IPS DF 6.9 (cell line): ENCODE measurements around the gene MAN2A1.

Source experiments
- DNase-seq: peaks from one replicate; pipeline ENCODE4 v3.0.0-alpha.2; 2013; ENCODE audit warnings: low read depth, low spot score
- H3K27ac ChIP-seq: one replicate; pipeline ENCODE4 v1.5.1; 2013; ENCODE audit warnings: low read length, control low read depth
- H3K27me3 ChIP-seq: 2 replicates; pipeline ENCODE4 v1.6.1; 2013; ENCODE audit warnings: mild to moderate bottlenecking, low read length; ENCODE audit not compliant: control insufficient read depth, insufficient read depth
- H3K36me3 ChIP-seq: 2 replicates; pipeline ENCODE4 v1.6.1; 2013; ENCODE audit warnings: low read length; ENCODE audit not compliant: control insufficient read depth, insufficient read depth
- H3K4me1 ChIP-seq: 2 replicates; pipeline ENCODE4 v1.6.1; 2013; ENCODE audit warnings: low read length; ENCODE audit not compliant: control insufficient read depth, insufficient read depth
- H3K4me3 ChIP-seq: 2 replicates; pipeline ENCODE4 v1.5.1; 2013; ENCODE audit warnings: mild to moderate bottlenecking, low read length
- H3K9me3 ChIP-seq: 2 replicates; pipeline ENCODE4 v1.6.1; 2013; ENCODE audit warnings: low read length, inconsistent platforms; ENCODE audit not compliant: control insufficient read depth, insufficient read depth
- WGBS: extraction: QIAGEN DNeasy Blood & Tissue Kit; methylation state at CpG from one replicate; pipeline ENCODE4 v1.1.7; 2013; ENCODE audit warnings: mixed read lengths, missing lambda C conversion rate; ENCODE audit not compliant: insufficient read length, insufficient coverage; 5-methylcytosine and 5-hydroxymethylcytosine counted together

Gene MAN2A1

DNA sequence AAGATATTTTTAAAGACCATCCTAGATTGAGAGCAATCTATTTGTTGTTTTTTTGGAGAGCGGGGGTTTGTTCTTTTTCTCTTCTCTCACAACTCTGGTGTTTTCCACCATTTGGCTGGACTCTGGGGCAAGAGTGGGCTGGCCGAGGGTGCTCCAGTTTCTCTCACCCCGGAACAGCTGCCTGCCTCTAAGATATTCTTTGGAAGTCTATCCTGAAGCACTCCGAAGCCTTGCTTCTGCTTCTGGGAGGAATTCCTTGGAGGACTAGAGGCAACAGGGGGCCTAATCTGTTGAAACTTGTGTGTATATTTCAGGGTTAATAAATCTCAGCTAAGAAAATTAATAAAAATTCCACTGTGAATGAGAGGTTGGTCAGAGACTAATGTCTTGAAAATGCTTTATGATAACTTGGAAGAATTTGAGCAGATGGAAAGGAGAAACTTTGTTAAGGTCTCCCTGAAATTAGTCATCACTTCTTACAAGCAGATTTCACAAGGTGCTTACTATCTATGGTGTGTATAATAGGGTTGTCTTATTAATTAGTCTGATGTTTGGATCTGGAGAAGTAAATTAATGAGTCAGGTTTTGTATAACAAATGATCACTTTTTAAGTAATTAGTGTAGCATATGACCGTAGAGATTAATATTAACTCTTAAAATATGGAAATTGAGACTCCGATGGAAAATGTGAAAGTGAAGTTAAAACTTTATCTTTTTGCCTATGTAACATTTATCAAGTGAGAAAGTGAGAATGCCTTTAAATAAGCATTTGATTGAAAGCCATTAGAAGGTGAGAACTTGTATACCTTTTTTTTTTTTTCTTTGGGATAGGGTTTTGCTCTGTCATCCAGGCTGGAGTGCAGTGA, 4.0 kb downstream of the MAN2A1 start:
- Histone ChIP-seq H3K4me3 (no peak overlapping the region), H3K36me3 (no peaks in the 10 kb centered on the region), H3K9me3 (no peaks in the 10 kb centered on the region), H3K4me1 (peaks cover 3% of the 10 kb centered on the region), H3K27me3 (no peaks in the 10 kb centered on the region), H3K27ac (no peak overlapping the region)
- no peak for DNase-seq
- WGBS, result no CpG with 5 or more reads among the region's 6 CpGs

DNA sequence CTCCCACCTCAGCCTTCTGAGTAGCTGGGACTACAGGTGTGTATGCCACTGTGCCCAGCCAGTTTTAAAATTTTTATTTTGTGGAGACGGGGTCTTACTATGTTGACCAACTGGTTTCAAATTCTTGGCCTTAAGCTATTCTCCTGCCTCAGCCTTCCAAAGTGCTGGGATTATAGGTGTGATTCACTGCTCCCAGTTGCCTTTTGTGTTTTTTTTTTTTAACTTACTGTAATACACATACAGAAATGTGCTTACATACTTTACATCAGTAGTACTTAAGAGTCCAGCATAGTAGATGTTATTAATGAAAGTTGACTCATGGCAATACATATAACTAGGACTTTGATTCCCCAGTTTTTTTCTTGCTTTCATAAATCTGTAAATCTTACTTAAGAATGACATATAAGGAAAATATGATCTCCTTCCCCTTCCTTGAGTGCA, 4.7 kb downstream of the MAN2A1 start:
- Histone ChIP-seq H3K4me1 (peaks cover 3% of the 10 kb centered on the region), H3K36me3 (no peaks in the 10 kb centered on the region)

DNA sequence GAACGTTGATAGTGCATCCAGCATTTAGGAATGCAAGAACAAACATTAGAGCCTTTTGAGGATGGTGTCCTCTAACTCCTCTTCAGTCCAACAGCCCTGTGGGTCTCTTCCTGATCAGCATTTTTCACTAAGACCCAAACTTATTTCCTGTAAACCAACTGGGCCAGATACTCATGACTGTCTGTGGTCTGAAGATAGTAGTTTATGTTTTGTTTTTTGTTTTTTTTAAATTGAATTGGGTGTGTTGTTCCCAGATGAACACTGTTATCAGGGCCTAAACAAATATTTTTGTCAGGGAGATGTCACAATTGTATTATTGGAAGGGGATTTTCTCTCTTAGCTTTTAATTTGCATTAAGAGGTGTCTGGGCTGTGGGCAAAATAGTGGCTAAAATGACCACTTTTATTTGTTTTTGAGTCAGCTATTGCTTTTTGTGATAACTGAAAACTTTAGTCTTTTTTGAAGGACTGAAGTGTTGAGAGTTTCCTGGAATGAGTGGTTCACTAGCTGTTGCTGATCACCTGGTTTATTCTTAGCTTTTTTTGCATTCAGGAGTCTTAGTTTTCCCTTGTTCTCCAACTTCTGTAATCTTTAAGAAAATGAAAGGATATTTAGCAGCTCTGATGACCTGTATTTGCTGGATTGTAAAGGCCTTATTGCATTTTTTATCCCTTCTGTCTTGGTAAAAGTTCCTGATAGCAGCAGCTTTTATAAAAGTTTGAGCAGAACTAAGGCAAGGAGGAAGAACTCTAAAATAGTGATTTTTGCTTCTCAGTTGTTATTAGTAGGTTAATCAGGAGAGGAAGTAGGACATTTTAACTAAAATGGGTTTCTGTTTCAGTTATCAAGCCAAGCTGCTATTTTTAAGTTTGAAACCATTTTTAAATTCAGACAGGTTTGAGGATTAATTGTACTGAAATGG, 5.5 kb downstream of the MAN2A1 start:
- no peaks in the 10 kb centered on the region for H3K27me3 ChIP-seq
- no CpG with 5 or more reads among the region's 1 CpG for WGBS
- H3K4me3 ChIP-seq, result no peak overlapping the region
- H3K27ac ChIP-seq, result no peak overlapping the region
- DNase-seq, result no peak
- H3K36me3 ChIP-seq, result no peaks in the 10 kb centered on the region
- peaks cover 6% of the 10 kb centered on the region for H3K4me1 ChIP-seq
- no peaks in the 10 kb centered on the region for H3K9me3 ChIP-seq

More for the DNA sequence above, 4.7 kb downstream of the MAN2A1 start:
- no peak overlapping the region for H3K4me3 ChIP-seq
- H3K27me3 ChIP-seq, result no peaks in the 10 kb centered on the region
- no peak overlapping the region for H3K27ac ChIP-seq
- H3K9me3 ChIP-seq, result no peaks in the 10 kb centered on the region
- no peak for DNase-seq
- WGBS, result no CpG with 5 or more reads among the region's 1 CpG

DNA sequence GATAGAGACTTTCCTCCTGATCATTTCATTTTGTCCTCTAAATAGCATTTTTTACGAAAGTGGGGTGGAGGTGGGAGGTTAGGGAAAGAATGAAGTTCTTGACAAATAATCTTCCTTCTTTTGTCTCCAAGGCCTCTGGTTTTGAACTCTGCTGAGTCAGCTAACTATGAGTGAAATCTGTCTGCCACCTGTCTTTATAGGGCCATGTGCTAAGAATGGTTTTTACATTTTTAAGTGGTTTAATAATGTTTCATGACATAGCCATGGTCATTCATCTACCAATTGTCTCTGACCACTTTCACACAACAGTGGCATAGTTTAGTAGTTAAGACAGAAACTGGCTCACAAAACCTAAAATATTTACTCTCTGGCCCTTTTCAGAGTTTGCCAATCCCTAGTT, 7.6 kb downstream of the MAN2A1 start:
- no peak for DNase-seq
- H3K4me3 ChIP-seq, result no peak overlapping the region

DNA sequence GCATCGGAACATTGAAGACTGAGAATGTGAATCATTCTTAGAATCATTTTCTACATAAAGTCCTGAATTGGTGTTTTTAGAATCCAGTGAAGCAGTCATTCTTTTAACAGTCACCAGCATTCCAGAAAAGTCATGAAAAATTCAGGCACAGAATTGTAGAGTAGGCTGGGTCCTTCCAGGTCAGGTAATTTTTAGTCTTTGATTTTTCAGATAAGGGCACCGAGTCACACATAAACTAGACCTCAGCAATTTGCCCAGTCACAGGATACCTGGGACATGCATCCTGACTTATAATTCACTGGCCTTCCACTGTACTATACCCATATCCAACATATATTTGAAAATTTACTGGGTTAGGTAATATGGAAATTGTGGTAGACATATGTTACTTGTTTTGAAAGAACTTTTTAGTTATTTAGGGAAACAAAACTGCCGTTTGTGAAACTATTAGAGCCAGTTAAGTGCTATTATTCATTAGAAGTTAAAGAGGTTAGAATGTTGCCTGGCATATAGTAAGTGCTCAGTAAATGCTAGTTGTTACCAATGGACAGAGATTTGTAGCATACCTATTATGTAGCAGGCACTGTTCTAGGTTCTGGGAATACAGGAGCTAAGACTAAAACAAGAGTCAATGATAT, 10.9 kb downstream of the MAN2A1 start:
- Histone ChIP-seq H3K9me3 (no peaks in the 10 kb centered on the region), H3K4me3 (no peak overlapping the region), H3K27me3 (no peaks in the 10 kb centered on the region), H3K4me1 (peaks cover 10% of the 10 kb centered on the region), H3K27ac (no peak overlapping the region), H3K36me3 (no peaks in the 10 kb centered on the region)
- 100% methylated on average over 1 of the region's 3 CpGs for WGBS
- no peak for DNase-seq

More for the DNA sequence above, 7.6 kb downstream of the MAN2A1 start:
- H3K36me3 ChIP-seq, result no peaks in the 10 kb centered on the region
- H3K27me3 ChIP-seq, result no peaks in the 10 kb centered on the region
- H3K4me1 ChIP-seq, result peaks cover 6% of the 10 kb centered on the region
- H3K9me3 ChIP-seq, result no peaks in the 10 kb centered on the region
- no peak overlapping the region for H3K27ac ChIP-seq
- WGBS, result no CpG with 5 or more reads among the region's 1 CpG

DNA sequence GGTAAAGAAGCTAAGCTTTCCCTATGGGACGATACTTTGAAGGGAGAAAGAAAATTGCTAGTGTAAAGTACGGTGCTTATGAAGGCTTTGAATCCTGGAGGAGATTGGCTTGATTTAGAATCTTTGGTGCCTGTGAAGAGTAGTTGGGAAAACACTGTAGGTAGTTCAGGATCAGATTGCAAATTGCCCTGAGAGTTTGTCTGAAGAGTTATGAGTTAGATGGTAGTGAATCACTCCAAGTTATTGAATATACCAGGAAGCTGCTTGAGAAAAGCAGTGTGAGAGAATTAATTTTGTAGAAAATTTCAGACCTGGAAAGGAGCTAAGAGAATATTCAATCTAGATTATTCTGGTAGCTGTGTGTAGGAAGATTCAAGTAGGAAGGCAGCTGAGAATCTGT, 11.5 kb downstream of the MAN2A1 start:
- H3K4me1 ChIP-seq, result peaks cover 10% of the 10 kb centered on the region
- no CpG with 5 or more reads among the region's 2 CpGs for WGBS

DNA sequence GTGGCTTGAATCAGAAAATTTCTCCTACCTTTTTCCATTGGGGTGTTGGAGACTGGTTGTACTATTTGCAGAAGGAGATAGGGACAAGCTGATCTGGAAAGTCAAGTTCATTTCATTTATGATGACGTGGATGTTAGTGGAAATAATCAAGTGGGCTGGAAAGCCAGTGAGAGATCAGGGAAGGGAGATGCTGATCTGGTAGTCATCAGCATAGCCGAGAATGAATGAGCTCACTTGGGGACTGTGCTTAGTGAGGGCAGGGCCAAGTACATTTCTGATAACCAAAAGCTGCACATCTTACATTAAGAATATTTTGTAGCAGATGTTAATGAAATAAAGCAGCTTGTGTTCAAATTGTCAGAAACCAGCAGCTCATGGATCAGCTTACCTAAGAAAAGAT, 12.1 kb downstream of the MAN2A1 start:
- H3K27ac ChIP-seq, result no peak overlapping the region
- no CpG with 5 or more reads among the region's 2 CpGs for WGBS

More for the DNA sequence above, 11.5 kb downstream of the MAN2A1 start:
- no peak for DNase-seq
- Histone ChIP-seq H3K36me3 (no peaks in the 10 kb centered on the region), H3K4me3 (no peak overlapping the region), H3K27ac (no peak overlapping the region), H3K9me3 (no peaks in the 10 kb centered on the region), H3K27me3 (no peaks in the 10 kb centered on the region)

DNA sequence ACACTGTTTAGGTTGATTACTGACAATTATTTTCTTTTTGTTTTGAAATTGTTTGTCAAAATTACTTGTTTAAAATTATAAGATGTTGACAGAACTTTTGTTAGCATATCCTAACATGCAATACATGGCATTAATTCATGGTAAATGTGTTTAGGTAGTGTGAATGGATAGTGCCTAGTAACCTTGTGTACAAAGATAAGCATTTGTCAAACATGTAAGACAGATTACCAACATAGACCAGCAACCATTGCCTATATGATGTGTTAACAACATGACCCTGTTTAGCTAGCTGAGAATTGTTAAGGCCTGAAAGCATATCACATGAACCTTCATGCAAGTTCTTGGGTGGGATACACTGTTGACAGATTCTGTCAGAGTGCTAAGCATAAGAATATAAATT, 13.4 kb downstream of the MAN2A1 start:
- DNase-seq, result no peak
- Histone ChIP-seq H3K36me3 (no peaks in the 10 kb centered on the region), H3K4me3 (no peak overlapping the region), H3K9me3 (no peaks in the 10 kb centered on the region), H3K27me3 (no peaks in the 10 kb centered on the region), H3K4me1 (peaks cover 7% of the 10 kb centered on the region), H3K27ac (no peak overlapping the region)

More for the DNA sequence above, 12.1 kb downstream of the MAN2A1 start:
- no peak for DNase-seq
- H3K27me3 ChIP-seq, result no peaks in the 10 kb centered on the region
- H3K9me3 ChIP-seq, result no peaks in the 10 kb centered on the region
- H3K4me1 ChIP-seq, result peaks cover 10% of the 10 kb centered on the region
- H3K4me3 ChIP-seq, result no peak overlapping the region
- no peaks in the 10 kb centered on the region for H3K36me3 ChIP-seq

DNA sequence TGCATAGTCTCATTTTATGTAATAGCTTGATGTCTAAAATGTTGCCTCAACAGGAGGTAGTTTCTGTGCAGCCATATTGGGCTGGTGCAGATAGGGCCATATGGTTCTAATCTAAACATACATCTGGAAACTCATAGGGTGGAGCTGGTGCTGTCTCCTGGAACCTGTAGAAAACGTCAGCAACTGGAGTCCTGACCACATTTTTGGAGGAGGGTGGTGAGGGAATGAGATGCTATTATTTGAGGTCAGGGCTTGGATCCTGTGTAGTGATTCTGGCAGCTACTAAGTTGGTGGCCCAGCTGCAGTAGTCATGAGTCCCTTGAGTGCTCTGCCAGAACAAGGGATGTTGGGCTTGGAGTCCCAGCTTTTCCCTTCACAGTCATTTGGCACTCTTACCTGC, 14.1 kb downstream of the MAN2A1 start:
- H3K27me3 ChIP-seq, result no peaks in the 10 kb centered on the region
- no peak overlapping the region for H3K27ac ChIP-seq
- no peak for DNase-seq
- no CpG with 5 or more reads among the region's 1 CpG for WGBS
- H3K4me3 ChIP-seq, result no peak overlapping the region
- no peaks in the 10 kb centered on the region for H3K36me3 ChIP-seq
- no peaks in the 10 kb centered on the region for H3K9me3 ChIP-seq
- peaks cover 7% of the 10 kb centered on the region for H3K4me1 ChIP-seq

DNA sequence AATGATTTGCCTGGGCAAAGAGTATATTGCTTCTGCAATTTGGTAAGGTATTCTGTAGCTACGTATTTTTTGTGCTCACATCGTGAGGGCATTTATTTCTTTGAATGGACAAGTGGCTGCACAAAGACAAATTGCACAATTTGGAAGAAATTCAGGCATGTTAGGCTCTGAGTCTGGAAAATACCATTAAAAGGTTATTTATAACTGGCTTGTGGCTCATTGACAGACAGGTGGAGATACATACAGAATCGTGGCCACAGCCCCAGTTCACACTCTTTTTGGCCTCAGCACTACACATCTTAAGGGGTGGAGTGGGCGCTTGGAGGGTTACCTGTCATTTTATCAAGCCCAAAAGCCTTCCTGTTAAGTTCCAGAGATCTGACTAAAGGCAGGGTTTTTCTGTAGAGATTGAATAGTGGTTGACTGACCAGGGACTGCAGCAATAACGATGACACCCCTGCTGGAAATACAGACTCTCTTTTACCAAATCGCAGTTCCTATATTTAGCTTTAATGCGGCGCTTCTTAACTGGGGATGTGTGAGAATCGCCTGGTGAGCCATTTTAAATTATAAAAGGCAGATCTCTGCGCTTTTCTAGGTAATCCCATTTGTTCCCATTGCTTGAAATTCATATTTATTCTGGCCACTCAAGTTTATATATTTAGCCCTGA, 14.7 kb downstream of the MAN2A1 start:
- Histone ChIP-seq H3K4me3 (no peak overlapping the region), H3K27ac (no peak overlapping the region), H3K27me3 (no peaks in the 10 kb centered on the region), H3K36me3 (no peaks in the 10 kb centered on the region), H3K4me1 (peaks cover 8% of the 10 kb centered on the region), H3K9me3 (no peaks in the 10 kb centered on the region)
- no peak for DNase-seq
- no CpG with 5 or more reads among the region's 10 CpGs for WGBS
